ENCODE data around the gene BATF3.
"Not testable (repeated sequence)": the region's sequence is repeated elsewhere in the genome, so short reads cannot be mapped to it uniquely, and the experiment has no call there.

Gene BATF3

GRCh38 chr1:212699625-212700222 is at the start of gene BATF3:
BATF3 (minus strand) TSS chr1:212699840; CDS start chr1:212699762, 78 bp downstream.
- DNase-seq (ENCODE audit: low spot score): no peak

GRCh38 chr1:212746546-212746945 is 46.9 kb upstream of the BATF3 start:
- no peak for DNase-seq (ENCODE audit: low spot score)

GRCh38 chr1:212745303-212745702 is 45.7 kb upstream of the BATF3 start:
- DNase-seq (ENCODE audit: low spot score): no peak

- no peak for DNase-seq (ENCODE audit: low spot score)
Measured at GRCh38 chr1:212743901-212744475, 44.3 kb upstream of the BATF3 start.

GRCh38 chr1:212738330-212738729 is 38.7 kb upstream of the BATF3 start:
- DNase-seq (ENCODE audit: low spot score): no peak

GRCh38 chr1:212737559-212737958 is 37.9 kb upstream of the BATF3 start:
- DNase-seq (ENCODE audit: low spot score): no peak

GRCh38 chr1:212733109-212733508 is 33.5 kb upstream of the BATF3 start:
- DNase-seq (ENCODE audit: low spot score): no peak

- DNase-seq (ENCODE audit: low spot score): no peak
Measured at GRCh38 chr1:212731630-212732029, 32.0 kb upstream of the BATF3 start.

- no peak for DNase-seq (ENCODE audit: low spot score)
Measured at GRCh38 chr1:212728606-212729005, 29.0 kb upstream of the BATF3 start.

- DNase-seq (ENCODE audit: low spot score): no peak
Measured at GRCh38 chr1:212727386-212728181, 27.9 kb upstream of the BATF3 start.

GRCh38 chr1:212724679-212725078 is 25.0 kb upstream of the BATF3 start:
- DNase-seq (ENCODE audit: low spot score): not testable (repeated sequence)

- DNase-seq (ENCODE audit: low spot score): no peak
Measured at GRCh38 chr1:212722270-212722957, 22.8 kb upstream of the BATF3 start.

- DNase-seq (ENCODE audit: low spot score): peak; percentile 11
Measured at GRCh38 chr1:212721388-212722247, 22.0 kb upstream of the BATF3 start.

- no peak for DNase-seq (ENCODE audit: low spot score)
Measured at GRCh38 chr1:212719633-212720032, 20.0 kb upstream of the BATF3 start.

- no peak for DNase-seq (ENCODE audit: low spot score)
Measured at GRCh38 chr1:212718499-212718898, 18.9 kb upstream of the BATF3 start.

GRCh38 chr1:212716161-212716560 is 16.5 kb upstream of the BATF3 start:
- no peak for DNase-seq (ENCODE audit: low spot score)

- no peak for DNase-seq (ENCODE audit: low spot score)
Measured at GRCh38 chr1:212713465-212714136, 14.0 kb upstream of the BATF3 start.

- DNase-seq (ENCODE audit: low spot score): no peak
Measured at GRCh38 chr1:212712451-212713303, 13.0 kb upstream of the BATF3 start.

- DNase-seq (ENCODE audit: low spot score): not testable (repeated sequence)
Measured at GRCh38 chr1:212711974-212712373, 12.3 kb upstream of the BATF3 start.

- DNase-seq (ENCODE audit: low spot score): no peak
Measured at GRCh38 chr1:212710566-212710965, 10.9 kb upstream of the BATF3 start.

All from HuH-7.5 (cell line).